ENCODE data around the gene OTUD7B.

DNA sequence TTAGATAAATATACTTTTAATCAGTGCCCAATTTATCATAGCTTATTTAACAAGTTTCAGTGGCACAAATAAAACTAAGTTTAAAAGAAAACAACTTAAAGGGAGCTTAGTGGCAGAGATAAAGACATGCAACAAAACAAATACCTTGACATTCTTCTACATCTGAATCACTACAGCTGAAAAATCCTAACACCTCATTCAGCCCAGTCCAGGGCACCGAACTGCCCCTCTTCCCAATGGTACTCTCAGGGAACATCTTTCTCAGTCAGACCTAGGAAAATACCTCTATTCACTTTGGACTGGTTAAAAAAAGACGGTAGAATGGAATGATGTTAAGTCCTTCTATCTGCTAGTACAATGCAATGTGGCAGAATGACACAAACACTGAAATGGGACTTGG is 8.3 kb downstream of the OTUD7B start:
- TF ChIP-seq, protein P1, sequence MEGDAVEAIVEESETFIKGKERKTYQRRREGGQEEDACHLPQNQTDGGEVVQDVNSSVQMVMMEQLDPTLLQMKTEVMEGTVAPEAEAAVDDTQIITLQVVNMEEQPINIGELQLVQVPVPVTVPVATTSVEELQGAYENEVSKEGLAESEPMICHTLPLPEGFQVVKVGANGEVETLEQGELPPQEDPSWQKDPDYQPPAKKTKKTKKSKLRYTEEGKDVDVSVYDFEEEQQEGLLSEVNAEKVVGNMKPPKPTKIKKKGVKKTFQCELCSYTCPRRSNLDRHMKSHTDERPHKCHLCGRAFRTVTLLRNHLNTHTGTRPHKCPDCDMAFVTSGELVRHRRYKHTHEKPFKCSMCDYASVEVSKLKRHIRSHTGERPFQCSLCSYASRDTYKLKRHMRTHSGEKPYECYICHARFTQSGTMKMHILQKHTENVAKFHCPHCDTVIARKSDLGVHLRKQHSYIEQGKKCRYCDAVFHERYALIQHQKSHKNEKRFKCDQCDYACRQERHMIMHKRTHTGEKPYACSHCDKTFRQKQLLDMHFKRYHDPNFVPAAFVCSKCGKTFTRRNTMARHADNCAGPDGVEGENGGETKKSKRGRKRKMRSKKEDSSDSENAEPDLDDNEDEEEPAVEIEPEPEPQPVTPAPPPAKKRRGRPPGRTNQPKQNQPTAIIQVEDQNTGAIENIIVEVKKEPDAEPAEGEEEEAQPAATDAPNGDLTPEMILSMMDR (IDR thresholded peaks at IDR 0.05), result no peak
- no peak for TF ChIP-seq POLR2A (IDR thresholded peaks at IDR 0.05)

All from adrenal gland (tissue), 5 donors.